H1 (cell line): ENCODE data around the gene TRAPPC2B.

Experiments used
- CBX5 ChIP-seq: fragments of 300-800, 300-1000 bp; sonication (generic); IDR thresholded peaks from 2 replicates; pipeline ENCODE4 v1.7.1; 2016; ENCODE audit warnings: antibody characterized with exemption, low read length, low read depth
- EGR1 ChIP-seq: IDR thresholded peaks from 2 replicates; pipeline ENCODE4 v1.6.1; 2011; ENCODE audit warnings: low read depth, low read length, borderline replicate concordance
- TBP ChIP-seq: IDR thresholded peaks from 2 replicates; pipeline ENCODE4 v1.6.1; 2011; ENCODE audit warnings: low read depth, low read length, improper control_type of control experiment
- YY1 ChIP-seq: IDR thresholded peaks from 2 replicates; pipeline ENCODE4 v1.6.1; 2011; ENCODE audit warnings: low read depth, mild to moderate bottlenecking, low read length
- TF ChIP-seq, protein P1 (sequence below), 3 experiments: IDR thresholded peaks; 1 replicate in 2 of 3; 2 replicates in 1 of 3; pipeline versions ENCODE4 v1.5.1 to v1.6.1; 2011; ENCODE audit warnings: low read length in 3 of 3, mild to moderate bottlenecking in 3 of 3, inconsistent platforms in 2 of 3, low read depth in 1 of 3, moderate library complexity in 1 of 3; ENCODE audit not compliant: insufficient read depth in 1 of 3; ENCODE audit errors: control extremely low read depth in 1 of 3

DNA sequence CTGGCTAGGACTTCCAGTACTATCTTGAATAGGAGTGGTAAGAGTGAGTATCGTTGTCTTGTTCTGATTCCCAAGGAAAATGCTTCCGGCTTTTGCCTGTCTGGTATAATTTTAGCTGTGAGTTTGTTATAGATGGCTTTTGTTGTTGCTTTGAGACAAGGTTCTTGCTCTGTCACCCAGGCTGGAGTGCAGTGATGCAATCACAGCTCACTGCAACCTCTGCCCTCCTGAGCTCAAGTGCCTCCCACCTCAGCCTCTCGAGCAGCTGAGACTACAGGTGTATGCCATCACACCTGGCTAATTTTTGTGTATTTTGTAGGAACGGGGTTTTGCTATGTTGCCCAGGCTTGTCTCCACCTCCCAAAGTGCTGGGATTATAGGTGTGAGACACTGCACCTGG is 49.2 kb upstream of the TRAPPC2B start:
- TF ChIP-seq, protein P1, sequence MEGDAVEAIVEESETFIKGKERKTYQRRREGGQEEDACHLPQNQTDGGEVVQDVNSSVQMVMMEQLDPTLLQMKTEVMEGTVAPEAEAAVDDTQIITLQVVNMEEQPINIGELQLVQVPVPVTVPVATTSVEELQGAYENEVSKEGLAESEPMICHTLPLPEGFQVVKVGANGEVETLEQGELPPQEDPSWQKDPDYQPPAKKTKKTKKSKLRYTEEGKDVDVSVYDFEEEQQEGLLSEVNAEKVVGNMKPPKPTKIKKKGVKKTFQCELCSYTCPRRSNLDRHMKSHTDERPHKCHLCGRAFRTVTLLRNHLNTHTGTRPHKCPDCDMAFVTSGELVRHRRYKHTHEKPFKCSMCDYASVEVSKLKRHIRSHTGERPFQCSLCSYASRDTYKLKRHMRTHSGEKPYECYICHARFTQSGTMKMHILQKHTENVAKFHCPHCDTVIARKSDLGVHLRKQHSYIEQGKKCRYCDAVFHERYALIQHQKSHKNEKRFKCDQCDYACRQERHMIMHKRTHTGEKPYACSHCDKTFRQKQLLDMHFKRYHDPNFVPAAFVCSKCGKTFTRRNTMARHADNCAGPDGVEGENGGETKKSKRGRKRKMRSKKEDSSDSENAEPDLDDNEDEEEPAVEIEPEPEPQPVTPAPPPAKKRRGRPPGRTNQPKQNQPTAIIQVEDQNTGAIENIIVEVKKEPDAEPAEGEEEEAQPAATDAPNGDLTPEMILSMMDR (IDR thresholded peaks at IDR 0.05; ENCODE audit: control extremely low read depth in 1 of 3, insufficient read depth in 1 of 3, low read depth in 1 of 3, low read length in 3 of 3): no peak
- TF ChIP-seq CBX5: no peak
- TF ChIP-seq TBP: no peak
- TF ChIP-seq YY1: no peak
- TF ChIP-seq EGR1: no peak
